Keratinocyte (primary cell): ENCODE data around the gene CLDND1.

Experiments
- EZH2 ChIP-seq: IDR thresholded peaks from one replicate; pipeline ENCODE4 v1.6.1; 2012; ENCODE audit warnings: inconsistent platforms, mild to moderate bottlenecking, low read length, moderate library complexity
- TF ChIP-seq, protein P1 (sequence below), 3 experiments: IDR thresholded peaks in 1 of 3; conservative IDR thresholded peaks in 1 of 3; optimal IDR thresholded peaks in 1 of 3; 2 replicates in 2 of 3; 3 replicates in 1 of 3; pipeline versions ENCODE3 to v1.5.1; 2011; ENCODE audit warnings: low read length in 3 of 3, mild to moderate bottlenecking in 3 of 3, moderate library complexity in 2 of 3, control low read depth in 1 of 3, inconsistent platforms in 1 of 3; ENCODE audit not compliant: insufficient read depth in 2 of 3; ENCODE audit errors: extremely low read depth in 1 of 3

GRCh38 chr3:98545940-98546339 is 23.2 kb upstream of the CLDND1 start:
- TF ChIP-seq, protein P1, sequence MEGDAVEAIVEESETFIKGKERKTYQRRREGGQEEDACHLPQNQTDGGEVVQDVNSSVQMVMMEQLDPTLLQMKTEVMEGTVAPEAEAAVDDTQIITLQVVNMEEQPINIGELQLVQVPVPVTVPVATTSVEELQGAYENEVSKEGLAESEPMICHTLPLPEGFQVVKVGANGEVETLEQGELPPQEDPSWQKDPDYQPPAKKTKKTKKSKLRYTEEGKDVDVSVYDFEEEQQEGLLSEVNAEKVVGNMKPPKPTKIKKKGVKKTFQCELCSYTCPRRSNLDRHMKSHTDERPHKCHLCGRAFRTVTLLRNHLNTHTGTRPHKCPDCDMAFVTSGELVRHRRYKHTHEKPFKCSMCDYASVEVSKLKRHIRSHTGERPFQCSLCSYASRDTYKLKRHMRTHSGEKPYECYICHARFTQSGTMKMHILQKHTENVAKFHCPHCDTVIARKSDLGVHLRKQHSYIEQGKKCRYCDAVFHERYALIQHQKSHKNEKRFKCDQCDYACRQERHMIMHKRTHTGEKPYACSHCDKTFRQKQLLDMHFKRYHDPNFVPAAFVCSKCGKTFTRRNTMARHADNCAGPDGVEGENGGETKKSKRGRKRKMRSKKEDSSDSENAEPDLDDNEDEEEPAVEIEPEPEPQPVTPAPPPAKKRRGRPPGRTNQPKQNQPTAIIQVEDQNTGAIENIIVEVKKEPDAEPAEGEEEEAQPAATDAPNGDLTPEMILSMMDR (optimal IDR thresholded peaks at IDR 0.05 in 1 of 3, IDR thresholded peaks at IDR 0.05 in 1 of 3, conservative IDR thresholded peaks at IDR 0.05 in 1 of 3; ENCODE audit: extremely low read depth in 1 of 3, insufficient read depth in 2 of 3, low read length in 3 of 3) = no peak
- TF ChIP-seq EZH2 = no peak
